AG04450 (cell line): ENCODE measurements around the gene PPP1R17. TPM values are rescaled to one million over a fixed set of nuclear protein-coding genes. Genes with fewer than 3 reads are reported as not detected.

Experiments used
- CTCF ChIA-PET: fragments of 300-600, 350-600 bp; formaldehyde crosslinking; extraction: SDS; loops from one replicate; lab custom pipeline; 2022; ENCODE audit warnings: antibody characterized with exemption, inconsistent platforms; lab: Charles Lee
- POLR2A ChIA-PET: fragments of 350-600 bp; formaldehyde crosslinking; extraction: SDS; loops from one replicate; lab custom pipeline; 2021; ENCODE audit warnings: antibody characterized with exemption, inconsistent platforms; lab: Yijun Ruan, JAX
- DNase-seq: peaks from one replicate; pipeline ENCODE4 v3.0.0-alpha.2; 2011; ENCODE audit warnings: low read depth, low spot score
- H3K27ac ChIP-seq: one replicate; pipeline ENCODE4 v1.5.1; 2012; ENCODE audit warnings: low read depth, low read length, control low read depth
- H3K27me3 ChIP-seq: one replicate; pipeline ENCODE4 v1.6.0; 2012; ENCODE audit warnings: low read length; ENCODE audit not compliant: control insufficient read depth, insufficient read depth
- H3K4me3 ChIP-seq: 2 replicates; pipeline ENCODE4 v1.5.1; 2011; ENCODE audit warnings: mild to moderate bottlenecking, low read depth, low read length, control low read depth
- H3K9me3 ChIP-seq: 2 replicates; pipeline ENCODE4 v1.5.1; 2012; ENCODE audit warnings: low read length; ENCODE audit not compliant: control insufficient read depth, insufficient read depth
- polyA plus RNA-seq: library from polyadenylated mRNA; depleted of rRNA; stranded (reverse); fragments of >200 nt; gene quantifications from 2 replicates; pipeline ENCODE4 v1.2.3, GENCODE V29; 2011
- TF ChIP-seq, protein P1 (sequence below): IDR thresholded peaks from 2 replicates; pipeline ENCODE4 v1.5.1; 2011; ENCODE audit warnings: low read depth, low read length, control low read depth, inconsistent platforms

Gene PPP1R17
- polyA plus RNA-seq, 1 experiment = not detected

DNA sequence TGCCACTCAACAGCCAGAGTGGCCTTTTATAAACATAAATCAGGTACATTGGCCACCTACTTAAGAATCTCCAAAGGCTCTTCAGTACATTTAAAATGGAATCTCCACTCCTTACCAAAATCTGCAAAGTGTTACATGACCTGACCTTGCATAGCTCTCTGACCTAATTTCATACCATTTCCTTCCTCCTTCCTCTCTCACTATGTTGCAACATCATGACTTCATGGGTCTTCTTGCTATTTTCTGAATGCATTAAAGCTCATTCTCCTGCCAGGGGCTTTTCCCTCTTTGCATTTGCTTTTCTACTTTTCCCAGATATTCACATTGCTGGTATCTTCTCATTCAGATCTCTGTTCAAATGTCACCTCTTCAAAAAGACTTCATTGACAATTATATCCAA, 22.1 kb upstream of the PPP1R17 start:
- POLR2A ChIA-PET = no interaction called here
- Histone ChIP-seq H3K4me3 (no peak overlapping the region), H3K27me3 (no peaks in the 10 kb centered on the region), H3K27ac (no peak overlapping the region), H3K9me3 (no peaks in the 10 kb centered on the region)
- no peak for DNase-seq
- TF ChIP-seq, protein P1, sequence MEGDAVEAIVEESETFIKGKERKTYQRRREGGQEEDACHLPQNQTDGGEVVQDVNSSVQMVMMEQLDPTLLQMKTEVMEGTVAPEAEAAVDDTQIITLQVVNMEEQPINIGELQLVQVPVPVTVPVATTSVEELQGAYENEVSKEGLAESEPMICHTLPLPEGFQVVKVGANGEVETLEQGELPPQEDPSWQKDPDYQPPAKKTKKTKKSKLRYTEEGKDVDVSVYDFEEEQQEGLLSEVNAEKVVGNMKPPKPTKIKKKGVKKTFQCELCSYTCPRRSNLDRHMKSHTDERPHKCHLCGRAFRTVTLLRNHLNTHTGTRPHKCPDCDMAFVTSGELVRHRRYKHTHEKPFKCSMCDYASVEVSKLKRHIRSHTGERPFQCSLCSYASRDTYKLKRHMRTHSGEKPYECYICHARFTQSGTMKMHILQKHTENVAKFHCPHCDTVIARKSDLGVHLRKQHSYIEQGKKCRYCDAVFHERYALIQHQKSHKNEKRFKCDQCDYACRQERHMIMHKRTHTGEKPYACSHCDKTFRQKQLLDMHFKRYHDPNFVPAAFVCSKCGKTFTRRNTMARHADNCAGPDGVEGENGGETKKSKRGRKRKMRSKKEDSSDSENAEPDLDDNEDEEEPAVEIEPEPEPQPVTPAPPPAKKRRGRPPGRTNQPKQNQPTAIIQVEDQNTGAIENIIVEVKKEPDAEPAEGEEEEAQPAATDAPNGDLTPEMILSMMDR = no peak
- CTCF ChIA-PET = no interaction called here

DNA sequence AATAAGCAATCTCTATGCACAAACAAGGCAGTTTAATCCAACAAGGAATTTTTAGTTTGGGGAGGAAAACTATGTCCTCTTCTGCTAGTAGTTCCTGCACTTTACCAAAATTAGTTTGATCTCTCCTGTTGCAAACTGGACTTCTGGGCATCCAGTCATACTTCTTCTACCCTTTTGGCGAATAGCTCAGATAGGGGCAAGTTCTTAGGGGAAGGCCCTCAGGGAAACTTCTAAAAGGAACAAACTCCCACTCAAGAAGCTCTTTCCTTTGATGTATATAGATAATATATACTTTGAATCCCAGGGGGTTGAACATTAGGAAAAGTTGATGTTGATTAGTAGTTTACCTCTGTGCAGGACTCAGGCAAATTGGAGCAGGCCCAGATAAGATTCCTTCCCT, 21.5 kb upstream of the PPP1R17 start:
- DNase-seq = no peak
- Histone ChIP-seq H3K27me3 (no peaks in the 10 kb centered on the region), H3K4me3 (no peak overlapping the region), H3K27ac (no peak overlapping the region), H3K9me3 (no peaks in the 10 kb centered on the region)
- CTCF ChIA-PET = no interaction called here
- TF ChIP-seq, protein P1 = no peak
- POLR2A ChIA-PET = no interaction called here

DNA sequence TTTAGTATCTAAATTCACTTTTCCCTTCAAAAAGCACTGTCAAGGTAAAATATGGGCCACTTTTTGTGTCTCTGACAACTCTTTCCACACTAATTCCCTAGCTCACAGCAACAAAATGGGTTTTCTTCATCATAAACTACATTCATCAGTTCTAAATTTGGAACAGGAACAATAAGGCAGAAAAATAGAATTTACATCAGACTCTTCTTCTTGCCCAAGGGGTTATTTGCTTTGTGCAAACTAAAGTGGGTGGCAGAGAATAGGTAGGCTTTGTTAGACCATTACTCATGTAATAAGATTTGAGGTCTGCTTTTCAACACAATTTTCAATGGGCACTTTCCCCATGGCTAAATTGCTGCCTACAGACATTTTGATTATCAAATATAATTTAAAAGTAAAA, 17.6 kb upstream of the PPP1R17 start:
- no peaks in the 10 kb centered on the region for H3K27me3 ChIP-seq
- no peak overlapping the region for H3K4me3 ChIP-seq
- no peaks in the 10 kb centered on the region for H3K9me3 ChIP-seq
- TF ChIP-seq, protein P1 = no peak
- POLR2A ChIA-PET = no interaction called here
- no peak overlapping the region for H3K27ac ChIP-seq
- CTCF ChIA-PET = no interaction called here
- DNase-seq = no peak

DNA sequence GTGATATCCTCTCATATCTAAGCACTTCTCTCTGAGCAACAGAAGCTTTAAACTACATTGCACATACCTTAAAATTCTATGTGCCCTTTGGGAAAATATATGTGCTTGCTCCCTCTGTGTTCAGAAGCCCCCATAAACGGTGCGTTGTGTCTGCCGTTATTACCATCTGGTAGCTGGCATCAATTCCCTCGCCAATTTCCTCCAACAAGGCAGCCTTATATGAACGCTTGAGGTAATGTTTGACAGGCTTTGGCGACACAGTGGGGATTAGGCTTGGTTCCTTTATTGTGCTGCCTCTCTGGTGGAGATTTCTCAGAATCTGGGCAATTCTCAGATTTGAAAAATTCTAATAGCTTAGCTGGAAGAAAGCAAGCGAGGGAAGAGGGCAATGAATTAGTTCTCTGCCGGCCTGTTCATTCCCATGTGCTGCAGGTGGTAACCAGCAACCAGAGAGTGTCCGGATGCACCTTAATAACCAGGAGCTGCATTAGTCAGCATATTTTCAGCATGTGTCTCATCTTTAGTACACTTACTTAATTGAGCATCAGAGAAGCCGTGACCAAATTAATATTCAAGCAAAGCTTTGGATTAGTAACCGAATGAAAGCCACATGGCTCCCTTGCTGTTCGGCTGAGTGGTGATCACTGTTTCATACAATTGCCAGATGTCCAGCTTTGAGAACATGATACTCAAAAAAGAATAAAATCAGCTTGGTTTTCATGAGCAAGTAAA, 7.3 kb upstream of the PPP1R17 start:
- ChIA-PET CTCF (no interaction called here), POLR2A (no interaction called here)
- H3K27ac ChIP-seq = no peak overlapping the region
- DNase-seq = no peak
- no peak overlapping the region for H3K4me3 ChIP-seq
- H3K9me3 ChIP-seq = no peaks in the 10 kb centered on the region
- no peaks in the 10 kb centered on the region for H3K27me3 ChIP-seq
- TF ChIP-seq, protein P1 = no peak

DNA sequence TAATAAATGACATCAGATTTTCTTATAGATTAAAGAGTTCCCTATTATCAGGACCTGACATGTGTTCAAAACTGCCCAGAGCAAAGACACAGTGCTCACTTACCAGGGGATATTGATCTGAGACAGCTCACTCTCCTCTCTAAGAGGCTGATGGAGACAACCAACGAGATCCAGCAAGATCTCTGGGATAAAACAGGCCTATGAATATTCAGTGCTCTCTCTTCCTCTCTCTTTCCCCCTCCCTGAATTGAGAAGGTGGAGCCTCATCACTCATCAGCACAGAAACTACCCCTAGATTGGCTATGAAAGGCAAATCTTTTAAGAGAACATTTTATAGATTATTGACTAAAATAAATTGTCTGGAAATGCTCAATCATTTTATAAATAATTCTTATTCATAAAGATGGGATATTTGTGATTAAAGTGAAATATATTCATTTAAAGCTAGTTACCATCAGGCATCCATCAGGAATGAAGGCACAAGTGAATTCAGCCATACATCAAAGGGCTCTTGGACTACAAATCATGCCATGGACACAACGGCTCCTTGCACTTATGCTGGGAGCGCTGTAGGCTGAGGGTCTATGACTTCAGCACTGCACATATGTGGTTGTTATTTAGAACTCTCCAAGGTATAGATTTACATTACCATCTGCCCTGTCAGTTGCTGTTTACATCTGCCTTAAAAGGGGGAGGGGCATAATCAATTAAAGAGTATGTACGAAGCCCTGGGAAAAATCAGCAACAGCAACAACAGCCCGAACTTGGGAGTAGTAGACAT, 3.4 kb upstream of the PPP1R17 start:
- TF ChIP-seq, protein P1 = no peak
- Histone ChIP-seq H3K9me3 (peaks cover 4% of the 10 kb centered on the region; the same call in 1 of the 2 replicates), H3K27me3 (no peaks in the 10 kb centered on the region), H3K4me3 (no peak overlapping the region), H3K27ac (no peak overlapping the region)
- ChIA-PET POLR2A (no interaction called here), CTCF (interaction anchor here (1.1 kb wide), 1 partner anchor 50 kb away, joined by 3 read pairs; no protein-coding TSS in a partner anchor)
- DNase-seq = no peak
